Esophagus muscularis mucosa (tissue), 3 donors: ENCODE measurements around the gene GTF3C1.

Source experiments
- POLR2A ChIP-seq: fragments of 450-650 bp; IDR thresholded peaks from one replicate; pipeline ENCODE4 v1.6.1; 2017; ENCODE audit warnings: antibody characterized with exemption, moderate library complexity, mild to moderate bottlenecking, low read depth
- POLR2AphosphoS5 ChIP-seq, 2 donors: sonication (generic); formaldehyde crosslinking; IDR thresholded peaks; one replicate each; pipeline ENCODE4 v1.6.1; 2017; ENCODE audit warnings: antibody characterized with exemption in 2 of 2
- TF ChIP-seq, protein P1 (sequence below), 3 experiments: fragments of 200-600 bp in 2 of 3; fragments of 450-650 bp in 1 of 3; sonication (generic) in 2 of 3; IDR thresholded peaks; one replicate each; pipeline ENCODE4 v1.5.1; 2017 to 2019; ENCODE audit warnings: antibody characterized with exemption in 3 of 3, mild to moderate bottlenecking in 2 of 3, moderate library complexity in 1 of 3

DNA sequence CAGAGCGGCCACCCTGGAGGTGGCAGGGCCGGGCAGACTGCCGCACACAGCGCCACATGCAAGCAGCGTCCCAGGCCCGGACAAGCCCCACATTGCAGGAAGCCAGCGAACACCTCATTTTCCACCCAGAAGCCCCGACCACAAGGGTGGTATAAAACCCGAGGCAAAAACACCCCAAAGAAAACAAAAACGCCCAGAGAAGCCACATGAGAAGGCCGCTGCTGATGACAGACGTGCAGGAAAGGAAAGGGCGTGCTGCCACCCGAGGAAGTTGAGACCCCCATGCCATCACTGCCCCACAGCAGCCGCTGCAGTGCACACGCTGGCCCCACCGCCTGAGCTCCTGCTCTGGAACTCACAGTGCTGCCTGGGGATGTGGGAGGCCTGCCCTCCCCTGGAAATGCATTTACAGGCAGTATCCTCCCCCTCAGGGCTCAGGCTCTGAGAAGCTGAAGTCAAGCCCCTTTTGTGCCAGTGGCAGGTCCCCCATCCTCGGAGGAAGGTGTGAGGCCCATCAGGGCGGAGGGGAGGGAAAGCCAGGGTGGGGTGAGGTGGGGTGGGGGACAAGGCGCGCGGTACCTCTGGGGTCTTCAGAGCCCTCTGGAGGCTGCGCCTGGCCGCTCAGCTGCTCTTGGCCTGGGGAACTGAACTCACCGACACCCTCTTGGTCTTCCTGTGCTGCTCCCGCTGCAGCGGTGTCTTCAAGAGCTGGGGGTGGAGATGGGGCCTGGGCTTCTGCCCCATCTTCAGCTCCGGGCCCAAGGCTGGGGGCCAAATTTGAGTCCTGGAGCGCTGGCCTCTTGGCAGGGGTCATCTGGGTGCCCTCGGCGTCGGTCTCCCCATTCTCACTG is 85.7 kb downstream of the GTF3C1 start:
- TF ChIP-seq POLR2AphosphoS5 (IDR thresholded peaks at IDR 0.05): no peak
- TF ChIP-seq, protein P1, sequence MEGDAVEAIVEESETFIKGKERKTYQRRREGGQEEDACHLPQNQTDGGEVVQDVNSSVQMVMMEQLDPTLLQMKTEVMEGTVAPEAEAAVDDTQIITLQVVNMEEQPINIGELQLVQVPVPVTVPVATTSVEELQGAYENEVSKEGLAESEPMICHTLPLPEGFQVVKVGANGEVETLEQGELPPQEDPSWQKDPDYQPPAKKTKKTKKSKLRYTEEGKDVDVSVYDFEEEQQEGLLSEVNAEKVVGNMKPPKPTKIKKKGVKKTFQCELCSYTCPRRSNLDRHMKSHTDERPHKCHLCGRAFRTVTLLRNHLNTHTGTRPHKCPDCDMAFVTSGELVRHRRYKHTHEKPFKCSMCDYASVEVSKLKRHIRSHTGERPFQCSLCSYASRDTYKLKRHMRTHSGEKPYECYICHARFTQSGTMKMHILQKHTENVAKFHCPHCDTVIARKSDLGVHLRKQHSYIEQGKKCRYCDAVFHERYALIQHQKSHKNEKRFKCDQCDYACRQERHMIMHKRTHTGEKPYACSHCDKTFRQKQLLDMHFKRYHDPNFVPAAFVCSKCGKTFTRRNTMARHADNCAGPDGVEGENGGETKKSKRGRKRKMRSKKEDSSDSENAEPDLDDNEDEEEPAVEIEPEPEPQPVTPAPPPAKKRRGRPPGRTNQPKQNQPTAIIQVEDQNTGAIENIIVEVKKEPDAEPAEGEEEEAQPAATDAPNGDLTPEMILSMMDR (IDR thresholded peaks at IDR 0.05): no peak
- TF ChIP-seq POLR2A: no peak
